ENCODE results near the gene ZNF169.
"Not testable (repeated sequence)": the region's sequence is repeated elsewhere in the genome, so short reads cannot be mapped to it uniquely, and the experiment has no call there.

The ZNF169 gene

DNA sequence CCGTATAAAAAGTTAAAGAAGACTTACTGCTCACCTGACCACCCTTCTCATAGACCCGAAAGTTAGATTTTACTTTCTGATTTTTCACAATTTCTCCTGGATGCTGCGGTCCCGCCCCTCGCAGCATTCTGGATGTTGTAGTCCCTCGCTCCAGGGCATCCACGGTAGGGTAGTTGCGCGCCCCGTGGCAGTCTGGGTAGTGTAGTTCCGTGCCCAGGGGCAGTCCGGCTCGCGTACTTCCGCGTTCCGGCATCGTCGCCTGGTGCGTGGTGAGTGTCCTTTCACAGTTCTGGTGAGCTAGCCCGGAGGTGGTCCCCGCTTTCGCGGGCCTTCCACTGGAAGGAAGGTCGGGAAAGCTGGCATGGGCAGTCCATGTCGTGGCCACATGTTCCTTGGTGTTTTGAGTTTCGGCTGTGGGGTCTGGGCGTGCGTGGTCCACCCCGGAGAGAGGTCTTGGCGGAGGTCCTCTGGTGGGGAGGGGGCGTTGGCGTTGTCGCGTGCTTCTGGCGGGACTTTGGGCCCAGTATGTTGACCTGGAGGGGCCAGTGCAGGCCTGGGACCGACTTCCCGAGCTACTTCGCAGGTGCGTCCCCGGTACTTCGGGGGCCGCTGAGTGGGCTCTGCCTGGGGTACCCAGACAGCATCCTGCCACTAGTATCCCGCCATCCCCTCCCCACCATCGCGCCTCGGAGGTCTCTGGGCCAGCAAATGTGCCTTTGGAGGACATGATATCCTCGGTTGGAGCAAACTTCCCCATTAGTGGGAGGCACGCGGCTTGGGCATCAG is at the start of gene ZNF169:
TSS of gene ZNF169 (plus strand) at position 222 of the 786 bp plus-strand sequence. CDS start 19,515 bp downstream, outside the sequence.
- DNase-seq: peak; percentile 94

DNA sequence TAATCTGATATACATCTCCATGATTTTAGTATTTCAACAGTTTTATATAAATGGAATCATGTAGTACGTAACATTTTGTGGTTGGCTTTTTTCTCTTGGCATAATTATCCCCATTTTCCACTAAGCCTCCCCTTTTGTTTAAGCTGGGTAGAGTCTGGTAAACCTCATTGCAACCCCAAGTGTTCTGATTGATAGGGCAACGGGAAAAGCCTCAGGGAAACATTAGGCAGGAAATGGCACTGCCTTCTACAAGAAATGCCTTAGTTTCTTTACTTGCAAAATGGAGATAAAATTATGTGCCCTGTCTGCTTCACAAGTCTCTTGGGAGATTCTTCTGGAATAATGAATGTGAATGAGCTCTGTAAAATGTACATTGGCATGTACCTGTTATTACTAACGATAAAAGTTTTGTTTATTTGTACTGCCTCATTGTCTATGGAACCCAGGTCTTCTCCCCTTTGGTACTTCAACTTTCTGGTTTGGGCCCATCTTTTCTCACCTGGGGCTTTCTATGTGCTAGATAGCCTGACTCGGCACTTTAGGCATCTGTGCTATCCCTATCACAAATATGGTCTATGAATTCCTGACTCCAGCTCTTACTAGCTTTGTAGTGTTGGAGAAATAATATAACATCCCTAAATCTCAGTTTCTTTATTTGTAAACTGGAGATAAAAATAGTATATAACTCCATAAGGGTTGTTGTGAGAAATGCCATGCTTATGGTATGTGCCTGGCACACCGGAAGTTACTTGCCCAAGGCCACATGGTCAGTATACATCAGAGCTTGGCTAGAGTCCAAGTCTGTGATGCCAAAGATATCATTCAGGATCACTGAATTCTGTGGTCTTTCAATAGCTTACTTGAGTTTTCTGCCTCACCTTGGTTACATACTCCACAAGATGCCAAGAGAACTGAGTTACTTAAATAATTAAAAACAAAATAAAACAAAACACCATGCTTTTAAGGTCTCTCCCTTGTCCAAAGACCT is 48.2 kb upstream of the ZNF169 start:
- peak; percentile 35 for DNase-seq

DNA sequence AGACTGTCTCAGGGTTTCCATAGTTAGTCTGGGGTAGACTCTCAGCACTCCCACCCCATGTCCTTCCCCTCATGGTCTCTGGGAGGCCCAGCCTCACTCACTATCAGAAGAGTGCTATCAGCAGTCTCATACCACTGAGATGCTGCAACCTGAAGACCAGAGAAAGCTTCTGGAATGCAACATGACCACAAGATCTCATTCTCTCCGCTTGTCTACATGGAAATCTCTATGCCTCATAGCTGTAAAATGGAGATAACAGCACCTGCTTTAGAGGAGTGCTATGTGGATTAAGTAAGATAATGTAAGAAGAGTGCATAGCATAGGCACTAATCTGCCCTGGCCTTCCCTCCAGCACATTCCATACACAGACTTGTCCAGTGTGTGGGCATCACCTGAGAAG is 47.0 kb upstream of the ZNF169 start:
- no peak for DNase-seq

DNA sequence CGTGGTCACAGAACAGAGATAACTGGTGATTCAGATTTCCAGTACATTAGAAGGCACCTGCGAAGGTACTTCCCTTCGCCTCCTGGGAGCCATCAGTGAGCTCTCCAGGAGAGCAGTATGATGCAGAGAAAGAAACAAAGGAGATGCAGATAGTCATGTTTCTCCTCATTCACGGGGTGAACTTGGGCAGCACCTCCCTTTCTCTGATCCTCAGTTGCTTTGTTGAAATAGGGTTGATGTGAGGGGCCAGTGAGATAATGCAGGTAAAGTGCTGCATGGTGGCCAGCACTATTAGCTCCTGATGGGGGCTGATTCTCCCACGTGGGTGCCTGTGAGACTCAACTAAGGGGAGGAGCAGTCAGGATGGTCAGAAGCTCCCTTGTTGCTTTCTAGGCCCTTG is 46.6 kb upstream of the ZNF169 start:
- no peak for DNase-seq

DNA sequence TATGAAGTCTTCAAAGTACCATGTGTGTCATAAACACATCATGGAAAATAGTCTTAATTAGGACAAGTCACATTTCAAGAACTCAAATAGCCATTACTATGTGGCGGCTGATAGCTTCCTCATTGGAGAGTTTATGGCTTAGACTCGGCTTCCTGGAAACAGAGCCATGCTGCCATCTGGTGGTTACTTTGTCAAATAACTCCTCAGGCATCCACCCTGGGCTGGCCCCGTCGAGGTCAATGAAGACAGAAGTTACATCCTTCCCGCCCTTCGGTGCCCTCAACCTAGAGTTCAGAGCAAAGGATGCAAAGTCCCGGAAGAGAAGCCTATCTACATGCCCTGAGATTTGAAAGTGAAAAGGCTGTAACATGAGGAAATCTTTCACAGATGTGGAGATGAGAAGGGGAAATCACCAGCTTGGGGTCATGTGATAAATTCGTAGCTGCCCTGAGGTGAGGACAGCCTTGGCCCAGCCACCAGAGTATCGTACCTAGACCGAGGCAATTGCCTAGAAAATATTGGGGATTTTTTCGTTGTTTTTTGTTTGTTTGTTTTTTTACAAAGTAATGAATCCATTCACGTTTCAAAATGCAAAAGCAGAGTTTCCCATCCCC is 45.5 kb upstream of the ZNF169 start:
- peak; percentile 84 for DNase-seq

DNA sequence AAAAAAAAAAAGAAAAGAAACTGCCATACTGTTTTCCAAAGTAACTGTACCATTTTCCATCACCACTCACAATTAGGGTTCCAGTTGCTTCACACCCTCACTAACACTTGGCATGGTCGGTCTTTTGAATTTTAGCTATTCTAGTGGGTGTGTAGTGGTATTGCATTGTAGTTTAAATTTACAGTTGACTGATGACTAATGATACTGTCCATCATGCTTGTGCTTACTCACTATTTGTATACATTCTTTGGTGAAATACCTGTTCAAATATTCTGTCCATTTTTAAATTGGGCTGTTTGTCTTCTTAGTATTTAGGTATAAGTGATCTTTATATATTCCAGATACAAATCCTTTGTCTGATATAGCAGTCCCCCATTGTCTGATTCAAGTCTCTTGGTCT is 36.2 kb upstream of the ZNF169 start:
- DNase-seq: no peak

DNA sequence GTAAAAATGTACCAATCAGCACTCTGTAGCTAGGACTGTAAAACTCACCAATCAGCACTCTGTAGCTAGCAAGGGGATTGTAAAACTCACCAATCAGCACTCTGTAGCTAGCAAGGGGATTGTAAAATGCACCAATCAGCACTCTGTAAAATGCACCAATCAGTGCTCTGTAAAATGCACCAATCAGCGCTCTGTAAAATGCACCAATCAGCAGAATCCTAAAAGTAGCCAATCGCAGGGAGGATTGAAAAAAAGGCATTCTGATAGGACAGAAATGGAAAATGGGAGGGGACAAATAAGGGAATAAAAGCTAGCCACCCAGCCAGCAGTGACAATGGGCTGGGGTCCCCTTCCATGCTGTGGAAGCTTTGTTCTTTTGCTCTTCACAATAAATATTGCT is 33.7 kb upstream of the ZNF169 start:
- not testable (repeated sequence) for DNase-seq

DNA sequence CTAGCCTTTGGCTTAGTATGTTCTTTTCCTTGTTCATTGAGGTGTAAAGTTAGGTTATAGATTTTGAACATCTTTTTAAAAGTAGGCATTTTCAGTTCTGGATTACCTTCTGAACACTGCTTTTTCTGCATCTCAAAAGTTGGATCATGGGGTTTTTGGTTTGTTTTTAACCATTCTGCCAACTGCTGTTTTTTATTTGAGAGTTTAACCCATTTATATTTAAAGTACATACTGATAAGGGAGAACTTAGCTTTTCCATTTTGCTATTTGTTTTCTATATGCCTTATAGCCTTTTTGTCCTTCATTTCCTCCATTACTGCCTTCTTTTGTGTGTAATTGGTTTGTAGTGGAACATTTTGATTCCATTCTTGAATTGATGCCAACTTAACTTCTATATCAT is 30.5 kb upstream of the ZNF169 start:
- DNase-seq: no peak

DNA sequence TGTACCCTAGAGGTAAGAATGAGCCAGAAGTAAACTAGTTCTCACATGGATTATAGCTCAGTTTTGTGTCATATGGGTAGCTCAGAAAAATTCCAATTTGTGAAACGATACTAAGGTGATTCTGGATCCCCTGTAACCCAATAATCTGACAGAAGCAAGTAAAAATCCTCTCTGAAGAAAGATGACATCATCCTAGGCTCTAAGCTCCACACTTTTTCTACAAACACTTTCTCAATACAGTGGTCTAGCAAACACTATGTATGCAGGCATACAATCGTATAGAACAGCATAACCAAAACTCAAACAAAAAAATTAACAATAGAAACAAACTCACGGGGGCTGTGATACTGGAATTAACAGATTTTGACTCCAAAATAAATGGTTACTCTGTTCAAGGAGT is 26.7 kb upstream of the ZNF169 start:
- DNase-seq: no peak

DNA sequence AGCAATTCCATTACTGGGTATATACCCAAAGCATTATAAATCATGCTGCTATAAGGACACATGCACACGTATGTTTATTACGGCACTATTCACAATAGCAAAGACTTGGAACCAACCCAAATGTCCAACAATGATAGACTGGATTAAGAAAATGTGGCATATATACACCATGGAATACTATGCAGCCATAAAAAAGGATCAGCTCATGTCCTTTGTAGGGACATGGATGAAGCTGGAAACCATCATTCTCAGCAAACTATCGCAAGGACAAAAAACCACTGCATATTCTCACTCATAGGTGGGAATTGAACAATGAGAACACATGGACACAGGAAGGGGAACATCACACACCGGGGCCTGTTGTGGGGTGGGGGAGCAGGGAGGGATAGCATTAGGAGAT is 18.0 kb upstream of the ZNF169 start:
- not testable (repeated sequence) for DNase-seq

DNA sequence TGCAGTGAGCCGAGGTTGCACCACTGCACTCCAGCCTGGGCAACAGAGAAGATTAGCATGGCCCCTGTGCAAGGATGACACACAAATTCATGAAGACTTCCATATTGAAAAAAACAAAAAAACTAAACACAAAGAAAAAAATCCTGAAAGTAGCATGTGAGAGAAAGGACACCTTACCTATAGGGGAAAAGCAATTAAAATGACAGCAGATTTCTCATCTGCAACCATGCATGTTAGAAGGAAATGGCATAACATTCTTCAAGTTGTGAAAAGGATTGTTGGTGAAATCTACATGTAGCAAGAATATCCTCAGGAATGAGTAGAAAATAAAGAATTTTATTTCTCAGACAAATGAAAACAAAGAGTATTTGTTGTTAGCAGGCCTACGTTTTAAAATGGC is 13.4 kb upstream of the ZNF169 start:
- DNase-seq: no peak

DNA sequence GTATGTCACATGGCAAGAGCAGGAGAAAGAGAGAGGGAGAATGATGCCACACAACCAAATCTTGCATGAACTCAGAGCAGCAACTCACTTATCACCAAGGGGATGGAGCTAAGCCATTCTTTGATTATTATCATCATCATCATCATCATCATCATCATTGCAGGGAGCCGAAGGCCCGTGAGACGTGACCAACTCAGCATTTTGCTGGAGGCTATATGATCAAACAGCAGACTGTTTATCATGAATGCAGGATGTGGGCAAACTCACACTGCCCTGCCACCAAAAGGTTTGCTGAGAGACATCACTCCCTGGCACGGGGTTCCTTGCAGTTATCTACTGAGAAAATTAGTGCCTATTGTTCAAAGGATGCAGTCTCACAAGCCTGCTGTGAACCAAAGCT is 8.6 kb upstream of the ZNF169 start:
- peak; percentile 90 for DNase-seq

DNA sequence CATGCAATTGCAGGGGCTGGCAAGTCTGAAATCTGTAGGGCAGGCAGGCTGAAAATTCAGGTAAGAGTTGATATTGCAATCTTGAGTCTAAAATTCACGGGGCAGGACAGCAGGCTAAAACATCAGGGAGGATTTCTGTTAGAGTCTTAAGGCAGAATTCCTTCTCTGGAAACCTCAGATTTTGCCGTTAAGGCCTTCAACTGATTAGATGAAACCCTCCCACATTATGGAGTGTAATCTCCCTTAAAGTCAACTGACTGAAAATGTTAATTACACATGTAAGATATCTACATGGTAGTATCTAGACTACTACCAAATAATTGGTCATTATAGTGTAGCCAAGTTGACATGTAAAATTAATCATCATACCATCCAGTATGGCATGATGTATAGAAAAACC is 3.1 kb upstream of the ZNF169 start:
- DNase-seq: no peak

DNA sequence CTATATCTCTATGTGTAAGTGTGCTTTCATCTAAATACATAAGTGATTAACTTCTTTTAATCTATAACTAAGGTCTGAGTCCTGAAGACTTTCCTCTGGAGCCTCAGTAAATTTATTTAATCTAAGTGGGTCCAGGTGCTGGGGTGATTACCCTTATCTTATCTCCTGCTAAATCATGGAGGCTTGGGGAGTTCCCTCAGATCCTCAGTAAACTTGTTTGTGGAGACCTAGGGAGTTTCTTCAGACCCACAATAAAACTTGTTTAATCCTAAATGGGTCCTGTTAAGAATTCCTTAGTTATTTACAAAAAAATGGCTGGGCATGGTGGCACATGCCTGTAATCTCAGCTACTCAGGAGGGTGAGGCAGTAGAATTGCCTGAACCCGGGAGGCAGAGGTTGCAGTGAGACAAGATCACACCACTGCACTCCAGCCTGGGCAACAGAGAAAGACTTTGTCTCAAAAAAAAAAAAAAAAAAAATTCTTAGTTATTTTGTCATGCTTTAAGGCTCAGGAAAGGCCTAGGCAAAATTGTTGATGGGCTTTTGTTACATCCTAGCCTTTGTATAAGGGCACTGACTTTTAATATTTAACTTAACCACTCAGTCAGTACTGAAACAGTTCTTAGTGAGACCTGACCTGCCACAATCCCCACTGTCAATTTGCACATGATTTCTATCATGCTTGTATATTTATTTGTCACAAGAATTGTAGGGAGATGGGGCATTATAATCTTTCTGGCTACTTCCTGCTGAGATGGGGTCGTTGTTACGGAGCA is 6.7 kb downstream of the ZNF169 start:
- not testable (repeated sequence) for DNase-seq

DNA sequence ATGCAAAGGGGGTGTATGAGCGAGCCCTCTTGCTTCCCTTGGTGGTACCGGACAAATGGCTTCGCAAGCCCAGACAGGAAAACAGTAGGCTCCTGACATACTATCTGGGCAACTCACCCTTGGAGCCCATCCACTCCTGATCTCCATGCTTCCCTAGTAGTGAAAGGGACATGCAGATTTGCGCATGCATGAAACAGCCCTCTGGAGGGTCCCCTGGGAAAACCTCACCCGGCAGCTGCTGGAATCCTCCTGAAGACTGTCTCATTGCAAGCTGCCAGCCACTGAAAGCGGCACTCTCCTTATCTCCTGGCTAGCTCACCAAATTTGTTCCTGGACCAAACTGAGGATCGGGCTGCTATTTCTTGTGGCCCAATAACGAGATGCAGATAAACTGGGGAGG is 10.2 kb downstream of the ZNF169 start:
- DNase-seq: peak; percentile 52

DNA sequence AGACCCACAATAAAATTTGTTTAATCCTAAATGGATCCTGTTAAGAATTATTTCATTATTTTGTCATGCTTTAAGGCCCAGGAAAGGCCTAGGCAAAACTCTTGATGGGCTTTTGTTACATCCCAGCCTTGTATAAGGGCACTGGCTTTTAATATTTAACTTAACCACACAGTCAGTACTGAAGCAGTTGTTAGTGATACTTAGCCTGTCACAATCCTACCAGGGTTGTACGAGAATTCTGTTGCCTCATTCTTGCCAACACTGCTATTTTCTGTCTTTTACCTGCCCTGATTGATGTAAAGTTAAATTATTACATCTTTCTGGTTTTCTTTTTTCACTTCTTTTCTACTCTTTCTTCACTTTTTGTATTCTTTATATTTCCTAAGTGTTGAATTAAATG is 10.9 kb downstream of the ZNF169 start:
- DNase-seq: no peak

DNA sequence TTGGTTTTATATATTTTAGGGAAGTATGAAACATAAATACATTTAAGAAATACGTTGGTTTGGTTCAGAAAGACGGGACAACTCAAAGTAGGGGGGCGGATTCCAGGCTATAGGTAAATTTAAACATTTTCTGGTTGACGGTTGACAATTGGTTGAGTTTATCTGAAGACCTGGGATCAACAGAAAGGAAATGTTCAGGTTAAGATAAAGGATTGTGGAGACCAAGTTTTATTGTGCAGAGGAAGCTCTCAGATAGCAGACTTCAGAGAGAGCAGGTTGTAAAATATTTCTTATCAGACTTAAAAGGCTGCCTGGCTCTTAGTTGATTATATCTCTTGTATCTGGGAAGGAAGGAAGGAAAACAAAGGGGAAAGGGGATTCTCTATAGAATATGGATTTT is 17.9 kb downstream of the ZNF169 start:
- DNase-seq: not testable (repeated sequence)

DNA sequence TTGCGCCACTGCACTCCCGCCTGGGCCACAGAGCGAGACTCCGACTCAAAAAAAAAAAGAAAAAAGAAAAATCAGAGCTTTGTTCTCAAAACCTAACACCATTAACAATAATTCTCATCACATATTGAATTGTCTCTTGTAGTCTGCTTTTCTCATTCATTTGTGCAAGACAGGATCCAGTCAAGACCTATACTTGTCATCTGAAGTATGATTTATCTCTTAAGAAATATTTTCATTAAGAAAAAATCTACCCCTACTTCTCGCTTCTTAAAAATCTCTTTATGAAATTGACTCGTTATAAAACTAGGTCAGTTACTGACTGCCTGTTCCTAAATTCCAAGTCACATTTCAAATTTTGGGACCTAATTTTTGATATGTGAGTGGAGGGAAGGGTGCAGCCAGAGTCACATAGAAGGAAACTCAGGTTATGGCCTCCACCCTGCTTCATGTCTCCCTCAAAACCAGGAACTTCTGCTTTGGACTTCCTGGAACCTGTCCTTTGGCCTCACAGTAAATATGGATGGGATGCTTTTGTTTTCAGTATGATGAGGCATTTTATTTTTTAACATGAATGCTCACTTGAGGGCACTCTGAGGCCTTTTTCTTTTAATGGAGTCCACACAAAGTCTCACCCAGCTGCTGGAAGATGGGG is 18.9 kb downstream of the ZNF169 start:
- no peak for DNase-seq

DNA sequence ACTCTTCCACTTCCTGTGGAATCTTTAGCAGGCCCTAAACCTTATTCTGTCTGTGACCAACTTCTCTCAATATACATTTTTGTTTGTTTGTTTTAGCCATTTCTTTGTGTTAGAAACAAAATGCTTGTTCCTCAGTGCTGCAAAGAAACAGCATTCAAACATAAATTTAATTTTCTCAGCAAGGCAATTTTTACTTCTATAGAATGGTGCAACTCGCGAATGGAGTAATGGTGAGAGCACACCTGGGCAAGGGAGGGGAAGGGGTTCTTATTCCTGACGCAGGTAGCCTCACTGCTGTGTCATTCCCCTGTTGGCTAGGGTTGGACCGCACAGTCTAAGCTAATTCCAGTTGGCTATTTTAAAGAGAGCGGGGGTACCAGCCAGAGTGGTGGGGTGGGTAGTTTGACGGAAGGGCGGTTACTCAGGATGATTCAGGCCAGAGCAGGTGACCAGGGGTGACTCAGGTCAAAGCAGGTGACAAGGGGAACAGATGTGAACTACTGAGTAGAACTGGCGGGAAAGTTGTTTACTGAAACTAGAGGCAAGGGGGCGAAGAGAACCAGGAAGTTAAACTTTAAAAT is 21.4 kb downstream of the ZNF169 start:
- no peak for DNase-seq

DNA sequence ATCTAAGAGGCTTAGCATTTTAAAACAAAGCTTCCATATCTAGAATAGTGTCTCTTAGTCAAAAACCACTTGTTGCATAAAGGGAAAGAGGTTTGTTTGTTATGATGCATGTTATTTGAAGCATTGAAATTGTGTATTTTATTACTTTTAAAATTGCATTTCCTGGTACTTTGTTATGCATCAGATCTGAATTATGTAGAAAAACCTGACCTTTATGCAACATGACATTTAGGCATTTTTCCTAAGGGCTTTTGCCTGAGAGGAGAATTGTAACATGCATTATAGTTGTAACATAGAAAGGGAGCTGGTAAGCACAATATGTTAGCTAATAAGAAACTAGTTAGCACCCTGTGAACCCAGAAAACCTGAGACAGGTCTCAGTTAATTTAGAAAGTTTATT is 22.0 kb downstream of the ZNF169 start:
- no peak for DNase-seq

DNA sequence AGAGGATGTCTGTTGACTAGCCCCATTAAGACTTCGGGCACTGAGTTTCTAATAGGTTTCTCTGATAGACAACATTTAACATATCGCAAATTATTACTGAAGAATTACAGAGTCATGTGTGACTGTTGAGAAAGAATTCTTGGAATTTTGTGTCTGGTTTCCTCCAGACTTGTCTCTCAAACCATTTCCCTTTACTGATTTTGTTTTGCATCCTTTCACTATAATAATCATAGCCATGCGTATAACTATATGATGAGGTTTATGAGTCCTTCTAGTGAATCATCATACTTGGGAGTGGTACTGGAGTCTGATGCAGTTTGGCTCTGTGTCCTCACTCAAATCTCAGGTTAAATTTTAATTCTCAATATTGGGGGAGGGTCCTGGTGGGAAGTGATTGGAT is 27.0 kb downstream of the ZNF169 start:
- no peak for DNase-seq
